Measurements from ENCODE around the gene FKBP15.
"Not testable (repeated sequence)": the region's sequence is repeated elsewhere in the genome, so short reads cannot be mapped to it uniquely, and the experiment has no call there.

FKBP15 gene

DNA sequence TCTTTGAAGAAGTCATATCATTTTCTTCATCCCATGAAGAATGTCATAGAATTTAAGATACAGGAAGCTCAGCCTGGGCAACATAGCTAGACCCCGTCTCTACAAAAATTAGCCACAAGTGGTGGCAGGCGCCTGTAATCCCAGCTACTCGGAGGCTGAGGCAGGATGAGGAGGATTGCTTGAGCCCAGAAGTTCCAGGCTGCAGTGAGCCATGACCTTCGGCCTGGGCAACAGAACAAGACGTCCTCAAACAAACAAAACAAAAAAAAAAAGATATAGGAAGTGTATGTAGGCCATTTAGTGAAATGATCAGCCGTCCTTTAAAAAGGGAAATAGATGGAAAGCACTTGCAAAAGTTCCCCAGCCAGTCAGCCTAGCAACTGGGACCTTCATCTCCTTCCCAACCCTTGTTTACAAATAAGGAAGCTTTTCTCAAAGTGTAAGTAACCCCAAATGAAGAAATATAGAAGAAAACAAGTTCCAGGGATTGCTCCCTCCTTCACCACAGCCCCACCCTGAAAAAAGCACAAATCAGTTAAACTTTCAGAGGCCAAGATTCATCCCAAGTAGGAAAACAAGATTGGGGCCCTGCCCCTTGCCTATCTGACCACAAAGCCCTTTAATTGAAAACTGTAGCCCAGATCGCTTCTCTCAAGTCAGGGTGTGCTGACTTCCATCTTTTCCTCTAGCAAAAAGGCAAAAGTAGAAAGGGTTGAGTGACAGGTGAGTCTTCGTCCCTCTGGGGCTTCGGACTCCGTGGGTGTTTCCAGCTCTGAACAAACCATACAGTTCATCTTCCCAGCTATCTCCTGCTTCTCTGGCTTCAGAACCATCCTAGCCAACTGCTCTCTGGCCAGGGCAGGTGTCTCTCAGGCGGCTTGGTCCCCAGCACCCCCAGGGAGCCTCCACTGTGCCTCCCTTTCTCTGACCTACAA is 69.1 kb downstream of the FKBP15 start:
- in situ Hi-C loops (cut with MboI; ENCODE audit: low sequenced_read_pairs) = loop anchor here (25.0 kb wide), 1 partner anchor 240 kb away; no protein-coding TSS in a partner anchor

DNA sequence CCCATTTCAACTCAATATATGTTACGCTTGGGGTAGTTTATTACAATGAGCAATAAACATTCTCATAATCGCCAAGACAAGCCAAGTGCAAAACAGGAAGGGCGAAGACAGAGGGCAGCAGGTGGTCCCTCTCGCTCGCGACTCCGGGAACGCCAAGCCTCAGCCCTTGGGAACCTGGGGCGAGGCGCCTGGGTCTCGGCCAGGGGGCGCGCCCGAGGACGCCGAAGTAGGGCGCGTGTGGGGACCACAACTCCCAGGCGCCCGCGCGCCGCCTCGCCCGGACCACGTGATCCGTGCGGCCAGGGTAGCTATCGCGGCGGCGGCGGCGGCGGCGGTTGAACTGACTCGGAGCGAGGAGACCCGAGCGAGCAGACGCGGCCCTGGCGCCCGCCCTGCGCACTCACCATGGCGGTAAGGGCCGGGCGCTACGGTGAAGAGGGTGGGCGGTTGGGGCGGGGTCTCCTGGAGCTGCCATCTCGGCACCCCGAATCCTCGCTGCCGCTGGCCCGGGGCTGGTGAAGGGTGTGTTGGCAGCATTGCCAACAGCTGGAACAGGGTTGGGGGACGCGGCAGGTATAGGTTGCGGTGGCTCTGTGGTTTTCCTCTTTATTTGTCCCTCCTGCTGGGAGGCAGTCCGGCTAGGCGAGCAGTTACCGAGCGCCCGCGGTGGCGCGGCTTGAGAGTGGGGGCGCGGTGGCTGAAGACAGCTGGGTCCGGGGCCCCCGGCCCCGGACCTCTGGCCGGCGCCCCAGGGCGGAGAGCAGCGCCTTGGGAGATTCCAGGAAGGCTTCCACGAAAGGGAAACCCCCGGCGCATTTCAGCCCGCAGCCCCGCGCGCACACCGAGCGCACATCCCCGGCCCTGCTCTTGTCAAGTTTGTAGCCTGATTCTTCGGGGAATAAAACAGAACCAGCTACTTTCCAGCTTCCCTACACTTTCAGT is 70.1 kb downstream of the FKBP15 start, which contains the start of gene SLC31A2:
SLC31A2 (plus strand) TSS at position 338 of the 942 bp plus-strand sequence; CDS start at position 406, 68 bp downstream.
- in situ Hi-C loops (cut with MboI; ENCODE audit: low sequenced_read_pairs) = loop anchor here (25.0 kb wide), 1 partner anchor 239 kb away; no protein-coding TSS in a partner anchor

DNA sequence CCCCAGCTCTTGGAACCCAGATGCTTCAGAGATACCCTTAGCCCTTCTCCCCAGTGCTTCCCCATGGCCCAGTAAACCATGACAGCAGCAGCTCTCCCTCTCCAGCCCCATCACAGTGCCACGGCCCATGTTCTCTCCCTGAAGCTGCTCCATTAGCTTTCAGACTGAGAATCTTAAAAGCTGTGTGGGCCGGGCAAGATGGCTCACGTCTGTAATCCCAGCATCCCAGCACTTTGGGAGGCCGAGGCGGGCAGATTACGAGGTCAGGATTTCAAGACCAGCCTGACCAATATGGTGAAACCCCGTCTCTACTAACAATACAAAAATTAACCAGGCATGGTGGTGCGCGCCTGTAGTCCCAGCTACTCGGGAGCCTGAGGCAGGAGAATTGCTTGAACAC is 71.5 kb downstream of the FKBP15 start:
- in situ Hi-C loops (cut with MboI; ENCODE audit: low sequenced_read_pairs) = not testable (repeated sequence)

DNA sequence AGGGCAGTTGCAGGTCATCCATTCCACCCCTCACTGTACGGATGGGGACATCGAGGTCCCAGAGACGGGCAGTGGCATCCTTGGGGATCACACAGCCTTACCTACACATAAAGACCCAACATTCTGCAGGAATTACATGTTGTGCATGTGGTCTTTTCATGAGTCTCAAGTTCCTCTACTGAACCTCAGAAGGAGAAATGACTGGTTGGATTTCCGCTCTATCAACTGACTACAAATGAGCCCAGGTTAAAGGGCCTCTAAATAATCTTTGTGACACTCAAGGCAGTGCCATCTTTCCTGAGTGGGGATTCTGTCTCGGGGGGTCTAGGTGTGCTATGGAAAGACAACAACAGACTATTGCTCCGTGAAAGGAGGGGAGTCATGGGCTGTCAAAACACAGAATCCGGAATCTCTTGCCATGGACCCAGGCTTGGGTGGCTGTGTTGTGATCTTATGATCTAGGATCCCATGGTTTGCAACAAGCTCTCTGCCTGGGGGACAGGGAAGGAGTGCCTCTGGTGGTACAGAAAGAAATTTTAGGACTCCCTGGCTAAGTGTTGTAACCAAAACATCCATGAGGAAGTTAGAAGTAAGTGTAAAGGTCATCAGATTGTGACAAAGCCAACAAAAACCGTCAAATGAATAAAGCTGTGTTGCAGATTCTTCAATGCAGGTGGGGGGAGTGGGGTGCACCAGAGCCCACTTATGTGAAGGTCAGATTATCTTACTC is 72.1 kb downstream of the FKBP15 start:
- in situ Hi-C loops (cut with MboI; ENCODE audit: low sequenced_read_pairs) = no loop called here

DNA sequence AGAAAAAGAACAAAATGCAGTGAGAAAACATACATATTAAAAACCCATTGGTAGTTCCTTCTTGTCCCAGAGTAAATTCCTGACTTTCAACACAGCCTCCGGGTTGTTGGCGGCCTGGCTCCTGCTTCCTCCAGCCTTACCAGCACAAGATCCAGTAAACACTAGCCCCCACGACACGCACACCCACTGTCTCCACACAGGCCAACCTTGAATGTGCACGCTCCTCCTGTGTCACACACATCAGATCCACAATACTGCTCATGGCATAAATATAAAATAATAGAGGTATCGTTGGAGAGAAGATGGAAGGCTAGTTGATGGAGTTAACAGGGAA is 72.7 kb downstream of the FKBP15 start:
- in situ Hi-C loops (cut with MboI; ENCODE audit: low sequenced_read_pairs) = no loop called here

DNA sequence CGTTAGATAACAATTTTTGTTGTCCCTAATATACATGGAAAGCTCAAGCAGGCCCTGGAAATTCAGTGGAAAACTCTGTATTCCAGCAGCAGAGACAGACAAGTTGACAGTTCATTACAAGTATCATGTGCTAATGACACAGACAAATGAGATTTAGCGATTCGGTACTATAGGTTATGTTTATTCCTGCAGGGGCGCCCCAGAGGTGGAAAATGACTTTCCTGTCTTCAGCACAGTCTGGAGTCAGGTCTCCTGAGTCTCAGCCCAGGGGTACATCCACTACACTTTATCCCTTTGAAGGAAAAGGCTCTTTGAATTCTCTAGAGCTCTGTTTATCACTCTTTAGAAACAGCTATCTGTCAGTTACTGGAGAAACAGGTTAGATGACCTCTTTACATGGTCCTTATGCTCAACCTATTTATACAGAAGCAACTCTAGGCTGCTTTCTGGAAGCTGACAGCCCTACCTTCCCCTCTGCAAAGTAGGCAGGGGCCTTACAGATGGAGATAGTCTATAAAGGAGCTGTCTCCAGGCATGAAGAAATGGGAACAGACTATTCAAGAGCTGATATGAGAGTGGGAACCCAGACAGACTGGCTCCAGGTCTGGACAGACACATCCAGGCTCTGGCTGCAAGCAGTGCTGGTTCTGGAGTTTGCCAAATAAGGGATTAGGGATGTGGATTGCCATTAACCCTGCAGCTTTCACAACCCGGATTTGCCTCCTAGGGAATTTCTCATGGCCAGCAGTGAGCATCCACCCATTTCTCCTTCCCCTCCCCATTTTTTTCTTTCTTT is 77.4 kb downstream of the FKBP15 start:
- in situ Hi-C loops (cut with MboI; ENCODE audit: low sequenced_read_pairs) = no loop called here

DNA sequence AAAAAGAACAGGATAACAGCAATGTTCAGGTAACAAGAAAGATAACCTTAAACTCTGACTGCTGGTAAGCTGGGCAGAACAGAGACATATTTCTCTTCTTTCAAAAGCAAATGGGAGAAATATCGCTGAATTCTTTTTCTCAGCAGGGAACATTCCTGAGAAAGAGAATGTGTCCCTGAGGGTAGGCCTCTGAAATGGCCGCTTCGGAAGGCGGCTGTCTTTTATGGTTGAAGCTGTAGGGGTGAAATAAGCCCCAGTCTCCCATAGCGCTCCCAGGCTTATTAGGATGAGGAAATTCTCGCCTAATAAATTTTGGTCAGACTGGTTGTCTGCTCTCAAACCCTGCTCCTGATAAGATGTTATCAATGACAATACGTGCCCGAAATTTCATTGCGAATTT is 80.2 kb downstream of the FKBP15 start:
- in situ Hi-C loops (cut with MboI; ENCODE audit: low sequenced_read_pairs) = not testable (repeated sequence)

DNA sequence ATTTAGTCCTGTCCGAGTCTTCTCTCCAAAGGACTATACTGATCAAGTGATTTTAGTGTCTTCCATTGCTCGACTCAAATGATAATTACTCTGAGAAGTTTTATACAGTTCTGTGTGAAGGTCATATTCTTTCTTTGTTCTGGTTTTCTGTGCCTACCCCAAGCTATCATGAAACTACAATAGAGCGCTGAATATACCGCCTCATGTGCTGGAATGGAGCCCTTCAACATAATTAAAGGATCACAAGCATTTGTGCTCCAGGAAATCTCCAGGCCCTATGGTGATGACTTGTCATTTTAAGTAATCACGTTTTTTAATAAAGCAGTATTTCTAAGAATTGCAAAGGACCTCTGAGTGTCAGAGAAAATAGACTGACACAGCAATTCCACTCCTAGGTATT is 81.1 kb downstream of the FKBP15 start:
- in situ Hi-C loops (cut with MboI; ENCODE audit: low sequenced_read_pairs) = no loop called here

DNA sequence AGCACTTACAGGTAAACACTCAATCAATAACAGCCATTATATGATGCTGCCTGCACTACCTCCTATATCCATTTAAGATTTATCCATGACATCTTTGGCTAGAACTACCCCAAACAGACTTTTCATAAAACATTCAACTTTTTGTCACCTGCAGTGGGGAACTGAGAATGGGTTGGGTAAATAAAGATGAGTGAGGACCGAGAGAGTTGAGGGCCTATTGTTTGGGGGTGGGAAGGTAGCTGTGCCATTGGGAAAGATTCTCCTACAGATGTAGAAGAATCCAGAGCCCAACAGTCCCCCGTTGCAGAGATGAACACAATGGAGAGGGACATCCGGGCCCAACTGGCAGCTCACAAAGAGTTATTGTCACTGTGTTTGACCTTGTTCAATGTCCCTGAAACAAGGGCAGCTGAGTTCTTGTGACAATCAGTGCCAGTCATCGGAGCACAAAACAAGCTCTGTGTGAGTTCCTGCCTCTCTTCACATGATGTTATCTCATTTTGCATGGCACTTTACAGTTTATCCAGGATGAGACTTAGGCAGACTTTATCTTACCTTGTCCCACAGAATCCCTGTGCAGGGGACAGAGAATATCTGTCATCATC is 81.8 kb downstream of the FKBP15 start:
- in situ Hi-C loops (cut with MboI; ENCODE audit: low sequenced_read_pairs) = no loop called here

DNA sequence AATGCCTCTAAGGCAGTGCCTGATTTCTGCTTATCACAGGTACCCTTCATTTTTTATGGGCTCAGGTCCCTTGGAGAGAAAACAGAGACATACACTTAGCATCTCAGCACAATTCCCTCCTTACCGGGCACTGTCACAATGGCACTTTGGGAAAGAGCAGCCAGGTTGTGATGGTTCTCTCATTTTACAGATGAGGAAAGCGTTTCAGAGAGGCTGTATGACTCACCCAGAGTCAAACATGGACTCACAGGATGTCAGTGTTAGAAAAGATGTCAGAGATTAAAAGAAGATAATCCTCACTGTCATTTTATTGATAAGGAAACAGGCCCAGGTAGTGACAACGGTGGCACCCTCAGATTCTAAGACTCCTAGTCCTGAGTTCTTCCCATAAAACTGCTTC is 82.3 kb downstream of the FKBP15 start:
- in situ Hi-C loops (cut with MboI; ENCODE audit: low sequenced_read_pairs) = no loop called here

DNA sequence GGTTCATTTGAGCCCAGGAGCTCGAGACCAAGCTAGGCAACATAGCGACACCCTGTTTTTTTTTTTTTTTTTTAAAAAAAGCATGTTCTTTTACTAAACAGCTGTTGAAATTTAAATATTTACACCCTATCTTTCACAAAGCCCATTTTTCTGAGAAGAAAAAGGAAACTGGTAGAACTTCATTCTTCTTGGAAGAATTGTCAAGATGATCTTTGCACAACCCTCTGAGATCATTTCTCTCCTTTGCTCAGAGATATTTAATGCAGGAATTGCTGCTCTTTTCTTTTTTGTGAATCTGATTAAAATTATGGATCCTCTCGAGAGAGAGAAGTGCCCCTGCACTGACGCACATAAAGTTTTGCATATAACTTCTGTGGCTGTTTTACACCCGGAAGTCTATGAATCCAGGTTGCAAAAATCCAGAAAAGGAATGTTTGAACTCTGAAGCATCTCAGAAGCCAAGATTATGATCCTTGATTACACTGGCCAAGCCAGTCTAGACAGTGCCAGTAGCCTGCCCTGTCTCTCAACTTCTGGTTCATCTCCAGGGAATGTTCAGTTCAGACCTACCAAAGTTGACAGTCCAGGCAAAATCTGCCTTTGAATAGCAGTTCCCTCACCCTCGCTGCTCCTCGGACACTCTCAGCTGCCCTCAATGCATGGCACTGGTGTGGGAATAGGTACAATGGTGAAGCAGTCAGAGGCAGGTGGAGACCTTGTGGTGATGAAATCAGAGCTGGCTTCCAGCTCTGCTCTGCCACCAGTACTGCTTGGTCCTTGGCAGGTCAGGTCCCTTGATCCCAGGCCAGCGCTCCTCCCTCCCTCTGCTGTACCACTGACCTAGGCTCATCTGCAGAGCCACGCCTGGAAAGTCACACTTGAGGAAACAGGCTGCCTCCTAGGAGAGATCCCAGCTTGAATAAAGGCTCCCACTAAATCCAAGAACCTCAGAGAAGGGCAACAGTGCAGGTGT is 83.6 kb downstream of the FKBP15 start:
- in situ Hi-C loops (cut with MboI; ENCODE audit: low sequenced_read_pairs) = no loop called here

DNA sequence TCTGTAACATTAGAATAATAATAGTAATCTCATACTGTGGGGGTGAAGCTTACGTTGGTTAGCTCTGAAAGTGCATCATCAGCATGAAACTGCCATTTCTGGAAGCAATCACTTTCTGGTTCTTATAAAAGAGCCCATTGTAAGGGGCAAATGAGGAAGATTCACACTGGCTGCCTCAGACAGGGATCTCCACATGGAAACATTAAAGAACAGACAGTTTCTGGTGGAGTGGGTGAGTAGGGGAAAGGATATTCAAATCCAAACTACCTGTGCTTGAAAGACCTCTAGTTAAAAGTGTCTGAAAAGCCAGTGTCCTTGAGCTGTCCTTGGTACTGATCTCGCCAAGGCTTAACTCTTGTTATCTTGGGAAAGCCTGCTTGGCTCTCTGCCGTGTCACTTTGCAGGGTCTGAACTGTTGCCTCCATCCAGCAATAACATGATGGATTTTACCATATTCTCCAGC is 89.4 kb downstream of the FKBP15 start:
- in situ Hi-C loops (cut with MboI; ENCODE audit: low sequenced_read_pairs) = no loop called here

DNA sequence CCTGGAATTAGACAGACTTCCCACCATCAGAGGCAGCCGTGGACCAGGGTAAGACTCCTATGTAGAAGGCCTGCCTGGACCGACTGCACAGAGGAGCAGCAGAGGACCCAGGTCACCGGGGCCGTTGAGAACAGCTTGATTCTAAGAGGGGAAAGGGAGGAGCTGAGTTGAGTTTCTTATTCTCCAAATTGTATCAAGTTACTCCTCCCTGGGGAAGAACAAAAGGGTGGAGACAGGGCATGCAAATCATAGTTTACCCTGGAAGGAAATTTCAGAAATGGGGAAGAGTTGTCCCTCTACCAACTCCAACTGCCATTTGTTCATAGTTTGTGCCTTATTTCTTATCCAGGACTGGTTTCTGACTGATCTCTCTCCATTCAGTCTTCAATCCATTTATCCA is 91.2 kb downstream of the FKBP15 start:
- in situ Hi-C loops (cut with MboI; ENCODE audit: low sequenced_read_pairs) = no loop called here

DNA sequence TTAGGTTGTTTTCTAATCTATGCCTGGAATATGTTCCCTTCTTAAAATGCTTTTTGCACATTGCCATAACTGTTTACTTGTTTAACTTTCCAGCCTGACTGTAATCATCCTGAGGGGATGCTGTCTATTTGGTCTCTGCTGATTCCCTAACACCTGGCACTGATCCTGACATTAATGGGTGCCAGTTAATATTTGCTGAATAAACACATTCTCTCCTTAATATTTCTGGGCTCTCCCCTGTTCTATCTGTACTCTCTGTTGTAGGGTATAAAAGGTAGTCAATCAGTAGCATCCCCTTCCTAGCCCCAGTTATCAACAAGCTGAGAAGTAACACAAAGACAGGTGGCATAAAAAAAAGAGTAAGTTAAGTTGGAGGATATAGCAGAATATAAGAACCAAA is 91.6 kb downstream of the FKBP15 start:
- in situ Hi-C loops (cut with MboI; ENCODE audit: low sequenced_read_pairs) = no loop called here

DNA sequence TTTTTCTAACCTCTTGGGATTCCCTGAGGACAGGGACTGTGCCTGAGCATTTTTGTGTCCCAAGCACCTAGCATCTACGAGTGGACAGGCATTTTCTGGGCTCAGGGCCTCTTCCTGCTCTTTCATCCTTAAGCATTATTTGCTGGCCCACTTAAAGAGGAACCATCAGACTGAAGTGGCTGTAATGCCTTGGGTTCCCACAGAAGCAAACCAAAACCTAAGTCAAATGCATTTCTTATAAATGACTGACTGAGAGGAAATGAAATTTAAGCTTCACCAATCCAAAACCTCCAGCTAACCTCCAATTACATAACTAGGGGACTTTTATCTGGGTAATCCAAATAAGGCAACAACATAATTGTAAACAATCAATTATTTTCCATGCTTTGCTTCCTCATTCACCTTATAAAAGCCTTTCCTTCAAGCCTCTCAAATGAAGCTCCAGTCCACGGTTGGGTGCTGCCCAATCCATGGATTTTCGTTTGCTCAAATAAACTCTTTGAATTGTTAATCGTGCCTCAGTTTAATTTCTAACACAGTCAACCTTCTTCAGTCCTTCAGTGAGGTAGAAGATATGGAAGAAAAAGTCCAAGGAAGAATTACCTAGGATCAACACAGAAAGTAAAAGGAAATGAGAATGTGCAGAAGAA is 95.6 kb downstream of the FKBP15 start:
- in situ Hi-C loops (cut with MboI; ENCODE audit: low sequenced_read_pairs) = no loop called here

DNA sequence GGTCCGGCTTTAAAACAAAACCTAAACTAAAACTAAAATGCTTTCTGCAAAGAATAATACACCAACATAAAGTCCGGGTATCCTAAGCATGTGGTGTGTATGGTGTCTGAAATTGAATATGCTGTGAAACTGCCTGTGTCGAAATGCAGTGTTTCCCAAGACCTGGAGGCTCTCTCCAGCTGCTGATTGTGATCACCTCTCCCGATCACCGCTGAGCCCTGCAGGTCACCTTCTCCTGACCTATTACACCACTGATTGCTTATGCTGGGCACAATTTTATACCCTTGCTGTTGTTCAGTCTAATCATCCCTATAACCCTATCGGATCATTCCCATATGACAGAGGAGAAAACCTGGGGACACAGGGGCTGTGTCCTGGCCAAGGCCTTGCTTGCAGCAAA is 102.2 kb downstream of the FKBP15 start:
- in situ Hi-C loops (cut with MboI; ENCODE audit: low sequenced_read_pairs) = not testable (repeated sequence)
